Measurements from ENCODE around the gene DPYSL4.
"Not testable (repeated sequence)": the region's sequence is repeated elsewhere in the genome, so short reads cannot be mapped to it uniquely, and the experiment has no call there.

DPYSL4 gene

DNA sequence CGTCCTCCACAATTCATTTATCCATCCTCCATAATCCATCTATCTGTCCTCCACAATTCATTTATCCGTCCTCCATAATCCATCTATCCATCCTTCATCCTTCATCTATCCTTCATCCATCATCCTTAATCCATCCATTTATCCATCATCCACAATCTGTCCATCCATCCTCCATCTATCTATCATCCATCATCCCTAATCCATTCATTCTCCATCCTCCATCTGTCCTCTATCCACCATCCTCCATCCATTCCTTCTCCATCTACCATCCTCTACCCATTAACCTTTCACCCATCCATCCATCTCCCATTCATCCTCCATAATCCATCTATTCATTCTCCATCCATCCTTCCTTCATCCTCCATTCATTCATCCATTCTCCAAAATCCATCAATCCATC, 36.0 kb upstream of the DPYSL4 start:
- no peak for DNase-seq

DNA sequence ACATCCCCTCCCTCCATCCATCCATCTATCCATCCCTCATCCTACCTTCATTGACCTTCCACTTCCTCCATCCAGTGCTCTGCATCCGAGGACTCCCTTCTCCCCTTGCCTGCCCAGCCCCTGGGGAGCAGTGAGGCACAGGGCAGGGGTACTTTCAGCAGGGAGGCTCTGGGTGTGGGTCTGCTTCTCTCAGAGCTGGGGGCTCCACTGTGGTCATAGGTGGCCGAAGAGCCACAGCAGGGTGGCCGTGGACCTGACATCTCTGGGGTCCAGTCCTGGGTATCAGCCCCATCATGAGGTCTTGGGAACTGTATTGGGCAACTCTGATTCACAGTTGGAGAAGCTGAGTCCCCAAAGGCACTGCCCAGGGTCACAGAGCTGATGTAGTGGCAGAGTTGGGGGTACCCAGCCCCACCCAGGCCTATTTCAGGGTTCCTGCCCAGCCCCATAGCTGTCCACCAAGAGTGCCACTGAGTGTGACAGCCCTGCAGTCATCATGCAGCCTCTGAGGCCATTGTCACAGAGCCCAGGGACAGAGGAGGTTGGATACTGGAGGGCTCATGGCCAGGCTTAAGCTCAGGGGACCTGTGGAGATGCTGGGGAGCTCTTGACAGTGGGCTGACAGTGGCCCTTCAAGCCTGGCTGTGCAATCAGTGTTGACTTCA, 35.3 kb upstream of the DPYSL4 start:
- DNase-seq: no peak

DNA sequence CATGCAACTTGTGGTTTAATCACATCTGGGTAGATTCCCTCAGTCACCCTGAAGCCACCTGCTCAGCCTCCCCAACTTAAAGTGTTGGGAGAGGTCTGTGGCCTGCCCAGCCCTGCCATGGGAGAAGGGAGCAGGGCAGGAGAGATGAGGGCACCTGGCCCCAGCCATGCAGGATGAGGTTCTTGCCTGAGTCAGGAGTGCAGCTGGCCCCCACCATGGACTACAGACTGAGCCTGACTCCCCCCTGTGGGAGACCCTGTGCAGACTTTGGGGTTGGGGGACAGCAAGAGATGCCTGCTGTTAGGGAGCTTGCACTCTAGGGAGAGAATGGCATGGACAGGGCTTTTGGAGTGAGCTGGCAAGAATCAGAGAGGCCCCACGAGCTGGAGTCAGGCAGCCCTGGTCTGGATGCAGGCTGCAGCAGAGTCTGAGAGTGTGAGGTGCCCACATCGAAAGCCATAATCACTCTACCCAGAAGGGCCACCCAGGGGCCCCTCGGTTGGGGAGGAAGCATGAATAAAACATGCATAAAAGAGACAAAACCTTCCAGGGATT, 34.7 kb upstream of the DPYSL4 start:
- no peak for DNase-seq

DNA sequence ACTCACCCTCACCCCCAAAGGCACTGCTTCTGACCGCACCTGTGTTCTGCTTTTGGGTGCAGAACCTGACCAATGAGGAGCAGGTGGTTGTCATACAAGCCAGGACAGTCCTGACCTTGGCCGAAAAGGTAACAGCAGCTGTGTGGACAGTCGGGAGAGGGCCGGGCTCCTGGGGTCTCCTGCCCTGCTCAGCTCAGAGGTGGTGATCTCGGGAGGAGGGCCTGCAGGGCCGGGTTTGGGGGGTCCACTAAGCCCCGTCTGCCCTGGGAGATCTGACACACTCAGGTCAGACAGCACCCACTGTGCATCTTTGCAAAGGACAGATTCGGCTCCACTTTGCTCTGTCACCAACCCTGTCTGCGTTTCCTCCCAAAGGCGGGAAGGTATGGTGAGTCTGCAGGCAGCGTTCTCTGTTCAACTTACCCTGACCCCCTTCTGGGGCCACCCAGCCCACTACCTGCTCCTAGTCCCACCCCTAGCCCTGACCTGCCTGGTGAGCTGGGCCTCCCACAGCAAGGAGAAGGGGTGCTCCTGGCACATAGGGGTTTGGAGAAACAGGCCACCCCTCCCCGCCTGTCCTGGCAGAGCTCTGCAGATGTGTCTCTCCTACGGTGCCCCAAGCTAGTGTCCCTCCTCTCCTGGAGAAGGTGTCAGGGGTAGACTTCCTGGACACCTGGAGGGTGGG, 33.7 kb upstream of the DPYSL4 start:
- DNase-seq: no peak

DNA sequence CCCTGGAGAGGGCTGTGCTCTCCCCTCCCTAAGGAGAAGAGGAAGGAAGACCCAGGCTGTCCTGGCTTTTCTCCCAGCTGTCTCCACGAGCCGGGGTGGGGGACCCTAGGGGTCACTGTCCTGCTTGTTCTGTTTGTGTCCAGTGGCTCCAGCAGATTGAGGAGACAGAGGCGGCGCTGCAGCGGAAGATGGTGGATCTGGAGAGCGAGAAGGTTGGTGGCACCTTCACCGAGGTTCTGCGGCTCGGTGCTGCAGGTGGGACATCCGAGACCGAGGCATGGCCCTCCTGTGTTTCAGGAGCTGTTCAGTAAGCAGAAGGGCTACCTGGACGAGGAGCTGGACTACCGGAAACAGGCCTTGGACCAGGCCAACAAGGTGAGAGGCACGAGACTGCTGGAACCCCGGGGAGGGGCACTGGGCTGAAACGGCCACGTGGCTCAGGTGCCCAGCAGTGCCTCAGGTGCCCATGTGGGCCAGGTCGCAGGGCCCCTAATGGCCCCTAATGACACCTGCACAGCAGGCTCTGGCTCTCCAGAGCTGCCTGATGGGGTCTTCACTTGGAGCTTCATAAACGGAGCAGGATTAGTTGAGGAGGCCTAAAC, 33.0 kb upstream of the DPYSL4 start:
- no peak for DNase-seq

DNA sequence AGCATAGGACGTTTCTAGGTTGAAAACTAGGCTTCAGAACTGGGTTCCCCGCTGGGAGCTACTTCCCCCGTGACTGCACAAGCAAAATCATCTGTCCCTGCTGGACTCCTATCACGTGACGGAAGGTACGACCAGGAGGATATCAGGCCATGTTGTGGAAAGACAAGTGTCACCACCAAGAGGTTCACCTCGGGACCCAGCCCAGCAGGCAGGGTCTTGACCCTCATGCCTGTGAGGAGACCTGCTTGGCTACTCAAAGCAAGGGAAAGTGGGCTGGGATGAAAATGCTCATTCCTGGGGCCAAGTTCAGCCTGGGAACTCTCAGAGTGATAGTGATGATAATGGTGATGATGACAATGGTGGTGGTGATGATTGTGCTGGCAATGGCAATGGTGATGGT, 32.3 kb upstream of the DPYSL4 start:
- no peak for DNase-seq

DNA sequence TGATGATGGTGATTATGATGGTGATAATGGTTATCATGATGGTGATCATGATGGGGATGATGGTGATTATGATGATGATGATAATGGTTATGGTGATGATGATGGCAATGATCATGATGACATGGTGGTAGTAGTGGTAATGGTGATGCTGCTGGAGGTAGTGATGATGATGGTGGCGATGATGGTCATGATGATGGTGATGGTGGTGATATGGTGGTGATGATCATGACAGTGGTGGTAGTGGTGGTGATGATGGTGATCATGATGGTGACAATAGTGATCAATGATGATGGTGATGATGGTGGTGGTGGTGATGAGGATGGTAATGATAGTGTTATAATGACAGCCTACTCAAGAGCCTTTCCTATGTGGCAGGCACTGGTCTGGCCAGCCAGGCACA, 31.8 kb upstream of the DPYSL4 start:
- no peak for DNase-seq

DNA sequence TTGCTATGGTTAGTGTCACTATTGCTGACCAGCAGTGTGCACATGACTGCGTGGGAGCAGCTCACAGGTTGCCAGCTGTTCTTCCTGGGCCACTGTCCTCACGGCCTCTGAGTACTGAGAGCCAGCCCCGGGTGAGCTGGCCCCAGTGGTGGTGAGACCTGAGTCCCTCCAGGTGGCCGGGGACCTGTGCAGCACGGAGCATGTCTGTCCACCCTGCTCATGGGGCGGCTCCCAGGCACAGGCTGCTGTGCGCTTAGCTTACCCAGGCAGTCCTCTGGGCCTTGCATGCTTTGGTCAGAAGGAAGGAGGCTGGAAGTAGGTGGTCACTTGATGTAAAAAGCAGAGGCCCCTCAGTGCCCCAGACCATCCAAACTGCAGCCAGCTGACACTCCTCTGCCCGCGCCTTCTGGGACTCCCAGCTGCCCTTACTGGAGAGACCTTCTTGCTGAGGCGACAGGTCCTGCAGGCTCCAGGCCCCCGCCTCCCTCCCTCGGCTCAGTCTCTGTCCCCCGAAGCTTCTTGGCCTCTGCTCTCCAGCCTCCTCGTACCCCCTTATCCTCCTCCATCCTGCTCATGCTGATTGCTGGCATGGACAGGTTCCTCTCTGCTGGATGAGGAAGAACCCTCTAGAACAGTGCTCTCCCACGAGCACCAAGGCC, 30.9 kb upstream of the DPYSL4 start:
- DNase-seq: no peak

DNA sequence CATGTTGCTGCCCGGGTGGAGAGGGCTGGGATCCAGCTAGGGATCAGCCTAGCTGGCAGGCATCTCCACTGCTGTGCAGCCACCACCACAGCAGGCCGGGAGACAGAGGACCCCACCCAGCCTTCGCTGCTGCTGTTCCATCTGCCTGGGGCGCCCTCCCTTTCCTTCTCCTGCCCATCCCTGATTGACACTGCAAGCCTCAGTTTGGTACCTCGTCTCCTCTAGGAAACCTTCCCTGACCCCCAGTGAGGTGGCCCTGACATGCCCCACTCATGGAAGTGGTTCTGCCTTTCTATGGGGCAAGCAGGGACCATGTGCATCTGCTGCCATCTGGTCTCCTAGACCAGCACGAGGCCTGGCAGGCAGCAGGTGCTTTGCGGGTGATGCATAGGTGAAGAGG, 30.4 kb upstream of the DPYSL4 start:
- DNase-seq: no peak

DNA sequence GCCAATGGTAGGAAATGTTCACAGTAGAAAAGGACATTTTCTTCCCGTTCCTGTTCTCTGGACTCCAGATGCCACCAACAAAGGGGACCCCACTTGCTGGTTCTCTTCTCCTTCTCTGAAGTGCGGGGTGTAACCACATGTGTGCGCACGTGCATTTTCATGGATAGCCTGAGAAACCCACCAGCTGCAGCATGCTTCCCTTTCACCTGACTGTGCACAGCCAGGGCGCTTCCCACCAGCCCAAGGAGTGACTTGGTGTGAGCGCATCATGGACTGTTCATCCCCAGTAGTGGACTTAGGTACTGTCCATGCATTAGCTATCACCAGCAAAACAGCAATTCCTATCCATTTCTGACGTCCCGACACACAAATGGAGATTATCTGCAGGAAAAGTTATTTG, 29.6 kb upstream of the DPYSL4 start:
- DNase-seq: no peak

DNA sequence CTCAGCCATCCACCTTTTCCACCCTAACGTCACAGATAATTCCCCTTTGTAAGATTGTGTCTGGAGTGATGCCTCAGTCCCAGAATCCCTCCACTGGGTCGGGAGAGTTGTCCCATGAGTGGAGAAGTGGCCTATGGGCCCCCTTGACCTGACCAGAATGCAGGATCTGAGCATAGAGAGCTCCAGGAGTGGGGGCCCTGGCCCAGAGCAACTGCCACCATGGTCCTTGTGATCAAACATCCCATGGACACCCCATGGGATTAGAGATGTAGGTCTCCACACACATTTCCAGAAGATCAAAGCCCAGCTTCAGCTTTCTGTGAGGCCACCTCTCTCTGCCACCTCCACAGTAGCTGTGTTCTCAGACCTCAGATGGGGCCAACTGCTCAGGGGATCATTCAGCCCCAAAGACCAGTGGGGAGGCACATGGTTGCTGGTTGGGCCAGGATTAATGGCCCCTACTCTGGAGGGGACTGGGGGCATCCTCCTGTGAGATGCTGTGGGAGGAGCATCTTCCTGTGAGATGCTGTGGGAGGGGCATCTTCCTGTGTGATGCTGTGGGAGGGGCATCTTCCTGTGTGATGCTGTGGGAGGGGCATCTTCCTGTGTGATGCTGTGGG, 28.5 kb upstream of the DPYSL4 start:
- DNase-seq: no peak

DNA sequence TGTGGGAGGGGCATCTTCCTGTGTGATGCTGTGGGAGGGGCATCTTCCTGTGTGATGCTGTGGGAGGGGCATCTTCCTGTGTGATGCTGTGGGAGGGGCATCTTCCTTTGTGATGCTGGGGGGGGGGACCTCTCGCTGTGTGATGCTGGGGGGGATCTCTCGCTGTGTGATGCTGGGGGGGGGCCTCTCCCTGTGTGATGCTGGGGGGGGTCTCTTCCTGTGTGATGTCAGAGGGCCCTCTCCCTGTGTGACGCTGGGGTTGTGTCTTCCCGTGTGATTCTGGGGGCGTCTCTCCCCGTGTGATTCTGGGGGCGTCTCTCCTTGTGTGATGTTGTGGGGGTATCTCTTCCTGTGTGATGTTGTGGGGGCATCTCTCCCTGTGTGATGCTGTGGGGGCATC, 27.9 kb upstream of the DPYSL4 start:
- DNase-seq: no peak

DNA sequence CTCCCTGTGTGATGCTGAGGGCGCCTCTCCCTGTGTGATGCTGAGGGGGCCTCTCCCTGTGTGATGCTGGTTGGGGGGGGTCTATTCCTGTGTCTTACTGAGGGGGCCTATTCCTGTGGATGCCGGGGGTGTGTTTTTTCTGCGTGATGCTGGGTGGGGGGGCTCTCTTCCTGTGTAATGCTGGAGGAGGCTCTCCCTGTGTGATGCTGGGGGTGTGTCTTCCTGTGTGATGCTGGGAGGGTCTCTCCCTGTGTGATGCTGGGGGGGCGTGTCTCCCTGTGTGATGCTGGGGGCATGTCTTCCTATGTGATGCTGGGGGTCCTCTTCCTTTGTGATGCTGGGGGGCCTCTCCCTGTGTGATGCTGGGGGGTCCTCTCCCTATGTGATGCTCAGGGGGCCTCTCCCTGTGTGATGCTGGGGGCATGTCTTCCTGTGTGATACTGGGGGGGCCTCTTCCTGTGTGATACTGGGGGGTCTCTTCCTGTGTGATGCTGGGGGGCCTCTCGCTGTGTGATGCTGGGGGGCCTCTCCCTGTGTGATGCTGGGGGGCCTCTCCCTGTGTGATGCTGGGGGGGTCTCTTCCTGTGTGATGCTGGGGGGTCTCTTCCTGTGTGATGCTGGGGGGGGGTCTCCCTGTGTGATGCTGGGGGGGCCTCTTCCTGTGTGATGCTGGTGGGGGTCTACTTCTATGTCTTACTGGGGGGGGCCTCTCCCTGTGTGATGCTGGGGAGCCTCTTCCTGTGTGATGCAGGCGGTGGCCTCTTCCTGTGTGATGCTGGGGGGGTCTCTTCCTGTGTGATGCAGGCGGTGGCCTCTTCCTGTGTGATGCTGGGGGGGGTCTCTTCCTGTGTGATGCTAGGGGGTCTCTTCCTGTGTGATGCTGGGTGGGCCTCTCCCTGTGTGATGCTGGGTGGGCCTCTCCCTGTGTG, 27.2 kb upstream of the DPYSL4 start:
- DNase-seq: not testable (repeated sequence)

DNA sequence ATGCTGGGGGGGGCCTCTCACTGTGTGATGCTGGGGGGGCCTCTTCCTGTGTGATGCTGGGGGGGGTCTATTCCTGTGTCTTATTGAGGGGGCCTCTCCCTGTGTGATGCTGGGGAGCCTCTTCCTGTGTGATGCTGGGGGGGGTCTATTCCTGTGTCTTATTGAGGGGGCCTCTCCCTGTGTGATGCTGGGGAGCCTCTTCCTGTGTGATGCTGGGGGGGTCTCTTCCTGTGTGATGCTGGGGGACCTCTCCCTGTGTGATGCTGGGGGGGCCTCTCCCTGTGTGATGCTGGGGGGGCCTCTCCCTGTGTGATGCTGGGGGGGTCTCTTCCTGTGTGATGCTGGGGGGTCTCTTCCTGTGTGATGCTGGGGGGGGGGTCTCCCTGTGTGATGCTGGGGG, 26.5 kb upstream of the DPYSL4 start:
- DNase-seq: not testable (repeated sequence)

DNA sequence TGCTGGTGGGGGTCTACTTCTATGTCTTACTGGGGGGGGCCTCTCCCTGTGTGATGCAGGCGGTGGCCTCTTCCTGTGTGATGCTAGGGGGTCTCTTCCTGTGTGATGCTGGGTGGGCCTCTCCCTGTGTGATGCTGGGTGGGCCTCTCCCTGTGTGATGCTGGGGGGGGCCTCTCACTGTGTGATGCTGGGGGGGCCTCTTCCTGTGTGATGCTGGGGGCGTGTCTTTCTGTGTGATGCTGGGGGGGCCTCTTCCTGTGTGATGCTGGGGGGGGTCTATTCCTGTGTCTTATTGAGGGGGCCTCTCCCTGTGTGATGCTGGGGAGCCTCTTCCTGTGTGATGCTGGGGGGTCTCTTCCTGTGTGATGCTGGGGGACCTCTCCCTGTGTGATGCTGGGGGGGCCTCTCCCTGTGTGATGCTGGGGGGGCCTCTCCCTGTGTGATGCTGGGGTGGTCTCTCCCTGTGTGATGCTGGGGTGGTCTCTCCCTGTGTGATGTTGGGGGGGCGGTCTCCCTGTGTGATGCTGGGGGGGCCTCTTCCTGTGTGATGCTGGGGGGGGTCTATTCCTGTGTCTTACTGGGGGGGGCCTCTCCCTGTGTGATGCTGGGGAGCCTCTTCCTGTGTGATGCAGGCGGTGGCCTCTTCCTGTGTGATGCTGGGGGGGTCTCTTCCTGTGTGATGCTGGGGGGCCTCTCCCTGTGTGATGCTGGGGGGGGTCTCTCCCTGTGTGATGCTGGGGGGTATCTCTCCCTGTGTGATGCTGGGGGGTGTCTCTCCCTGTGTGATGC, 25.7 kb upstream of the DPYSL4 start:
- not testable (repeated sequence) for DNase-seq

DNA sequence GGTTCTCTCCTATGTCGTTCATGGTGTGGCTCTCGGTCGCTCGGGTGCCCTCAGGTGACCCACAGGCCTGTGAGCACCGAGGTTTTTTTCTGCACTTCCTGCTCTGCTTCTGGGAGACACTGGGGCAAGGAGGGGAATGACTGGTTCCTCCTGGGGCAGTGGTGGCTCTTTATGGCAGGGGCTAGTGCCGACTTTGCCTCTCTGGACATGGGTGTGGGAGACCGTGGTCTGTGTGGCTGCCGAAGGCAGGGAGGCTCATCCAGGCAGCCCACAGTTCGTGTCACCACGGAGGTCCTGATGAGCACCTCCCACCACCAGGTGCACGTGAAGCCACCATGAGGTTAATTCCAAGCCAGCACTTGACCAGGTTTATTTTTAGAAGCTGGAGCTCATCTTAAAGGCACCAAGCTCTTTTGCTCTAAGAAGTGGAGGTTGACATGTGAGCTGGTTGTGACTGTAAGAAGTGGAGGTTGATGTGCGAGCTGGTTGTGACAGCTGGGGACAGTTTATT, 24.7 kb upstream of the DPYSL4 start:
- no peak for DNase-seq

DNA sequence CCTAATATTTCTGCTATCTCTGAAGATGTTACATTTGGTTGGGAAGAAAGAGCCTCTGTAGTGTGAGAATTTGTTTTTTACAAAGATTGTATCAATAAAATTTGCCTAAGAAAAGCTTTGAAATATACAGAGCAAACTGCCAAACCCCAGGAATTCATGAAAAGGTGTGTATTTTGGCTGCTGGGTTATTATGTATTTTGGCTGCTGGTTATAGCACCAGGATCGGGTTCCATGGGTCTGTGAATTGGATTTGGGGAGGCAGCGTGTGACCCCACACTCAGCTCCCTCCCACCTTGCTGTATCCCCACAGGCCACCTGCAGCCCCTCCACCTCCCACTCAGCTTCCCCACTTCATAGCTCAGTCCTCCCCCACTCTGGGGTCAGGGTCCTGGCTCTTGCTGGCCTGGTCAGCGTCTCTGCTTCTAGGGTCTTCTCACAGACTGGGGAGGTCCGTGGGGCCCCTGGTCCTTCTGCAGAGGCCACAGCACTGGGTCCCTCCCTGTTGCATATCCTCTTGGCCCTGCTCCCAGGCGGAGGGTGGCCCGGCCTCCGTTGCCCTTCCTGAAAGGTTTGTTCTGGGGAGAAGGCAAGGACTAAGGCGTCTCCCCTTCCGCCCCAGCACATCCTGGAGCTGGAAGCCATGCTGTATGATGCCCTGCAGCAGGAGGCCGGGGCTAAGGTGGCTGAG, 24.0 kb upstream of the DPYSL4 start:
- DNase-seq: no peak

DNA sequence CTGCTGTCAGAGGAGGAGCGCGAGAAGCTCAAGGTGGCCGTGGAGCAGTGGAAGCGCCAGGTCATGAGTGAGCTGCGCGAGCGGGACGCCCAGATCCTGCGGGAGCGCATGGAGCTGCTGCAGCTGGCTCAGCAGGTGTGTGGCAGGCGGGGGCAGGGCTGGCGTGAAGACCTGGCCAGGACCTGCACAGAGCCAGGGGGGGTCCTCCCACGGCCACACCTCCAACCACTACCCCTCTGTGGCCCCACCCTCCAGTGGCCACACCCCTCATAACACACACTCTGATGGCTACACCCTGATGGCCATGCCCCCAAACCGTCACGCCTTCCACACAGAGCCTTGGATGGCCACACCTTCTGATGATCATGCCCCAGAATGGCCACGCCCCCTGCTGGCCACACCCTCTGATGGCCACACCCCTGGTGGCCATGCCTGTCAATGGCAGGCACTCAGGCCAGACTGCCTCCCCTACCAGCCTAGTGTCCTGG, 23.4 kb upstream of the DPYSL4 start:
- no peak for DNase-seq

DNA sequence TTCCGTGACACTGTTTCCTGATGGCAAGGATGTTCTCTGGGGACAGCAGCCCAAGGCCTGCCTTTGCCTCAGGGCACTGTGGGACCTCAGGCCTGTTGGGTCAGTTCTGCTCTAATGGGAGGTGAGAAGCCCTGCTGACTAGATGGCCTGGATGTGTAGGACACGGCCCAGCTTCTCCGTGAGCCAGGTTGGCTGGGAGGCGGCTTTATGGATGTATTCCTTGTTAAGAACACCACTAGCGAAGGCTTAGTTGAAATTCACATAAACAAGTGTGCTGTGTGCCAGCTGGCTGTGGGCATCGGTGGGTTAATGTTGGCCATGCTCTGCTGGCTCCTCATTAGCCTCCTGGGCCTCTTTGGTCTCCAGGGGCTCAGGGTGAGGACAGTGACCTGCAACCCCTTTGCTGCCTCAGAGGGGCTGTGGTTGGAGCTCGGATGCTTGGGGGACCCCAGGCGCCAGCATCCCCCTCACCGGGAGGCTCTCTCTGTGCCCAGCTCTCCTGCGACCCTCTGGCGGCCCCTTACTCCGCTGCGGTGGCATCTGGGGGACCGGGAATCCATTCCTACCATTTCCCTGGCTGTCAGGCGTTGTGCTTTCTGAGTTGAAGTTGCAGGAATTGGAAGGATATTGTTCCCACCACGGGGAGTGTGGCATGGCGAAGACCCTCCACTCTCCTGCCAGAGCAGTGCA, 22.8 kb upstream of the DPYSL4 start:
- no peak for DNase-seq
